GM12801 (cell line): ENCODE results near the gene OR2B2.

Source experiments
- TF ChIP-seq, protein P1 (sequence below): IDR thresholded peaks from one replicate; pipeline ENCODE4 v1.5.1; 2011; ENCODE audit warnings: control low read depth; ENCODE audit not compliant: insufficient read length; ENCODE audit errors: extremely low read depth

The OR2B2 gene

DNA sequence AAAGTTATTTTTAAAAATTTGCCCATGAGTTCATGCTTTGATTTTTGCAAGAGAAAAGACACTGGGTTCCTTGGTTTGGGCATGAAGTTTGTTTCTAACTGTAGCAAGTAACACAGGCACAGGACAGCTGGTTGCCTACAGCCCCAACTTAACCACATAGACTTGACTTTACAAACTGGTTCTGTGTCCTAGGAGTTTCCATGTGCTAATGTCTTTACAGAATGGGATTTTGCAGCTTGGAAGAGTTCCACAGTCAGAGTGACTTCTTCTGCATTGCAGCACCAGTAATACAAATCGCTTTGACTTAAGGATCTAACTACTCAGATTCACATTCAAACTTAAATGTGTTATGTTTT lies 44.3 kb downstream of the OR2B2 start:
- TF ChIP-seq, protein P1, sequence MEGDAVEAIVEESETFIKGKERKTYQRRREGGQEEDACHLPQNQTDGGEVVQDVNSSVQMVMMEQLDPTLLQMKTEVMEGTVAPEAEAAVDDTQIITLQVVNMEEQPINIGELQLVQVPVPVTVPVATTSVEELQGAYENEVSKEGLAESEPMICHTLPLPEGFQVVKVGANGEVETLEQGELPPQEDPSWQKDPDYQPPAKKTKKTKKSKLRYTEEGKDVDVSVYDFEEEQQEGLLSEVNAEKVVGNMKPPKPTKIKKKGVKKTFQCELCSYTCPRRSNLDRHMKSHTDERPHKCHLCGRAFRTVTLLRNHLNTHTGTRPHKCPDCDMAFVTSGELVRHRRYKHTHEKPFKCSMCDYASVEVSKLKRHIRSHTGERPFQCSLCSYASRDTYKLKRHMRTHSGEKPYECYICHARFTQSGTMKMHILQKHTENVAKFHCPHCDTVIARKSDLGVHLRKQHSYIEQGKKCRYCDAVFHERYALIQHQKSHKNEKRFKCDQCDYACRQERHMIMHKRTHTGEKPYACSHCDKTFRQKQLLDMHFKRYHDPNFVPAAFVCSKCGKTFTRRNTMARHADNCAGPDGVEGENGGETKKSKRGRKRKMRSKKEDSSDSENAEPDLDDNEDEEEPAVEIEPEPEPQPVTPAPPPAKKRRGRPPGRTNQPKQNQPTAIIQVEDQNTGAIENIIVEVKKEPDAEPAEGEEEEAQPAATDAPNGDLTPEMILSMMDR = no peak

DNA sequence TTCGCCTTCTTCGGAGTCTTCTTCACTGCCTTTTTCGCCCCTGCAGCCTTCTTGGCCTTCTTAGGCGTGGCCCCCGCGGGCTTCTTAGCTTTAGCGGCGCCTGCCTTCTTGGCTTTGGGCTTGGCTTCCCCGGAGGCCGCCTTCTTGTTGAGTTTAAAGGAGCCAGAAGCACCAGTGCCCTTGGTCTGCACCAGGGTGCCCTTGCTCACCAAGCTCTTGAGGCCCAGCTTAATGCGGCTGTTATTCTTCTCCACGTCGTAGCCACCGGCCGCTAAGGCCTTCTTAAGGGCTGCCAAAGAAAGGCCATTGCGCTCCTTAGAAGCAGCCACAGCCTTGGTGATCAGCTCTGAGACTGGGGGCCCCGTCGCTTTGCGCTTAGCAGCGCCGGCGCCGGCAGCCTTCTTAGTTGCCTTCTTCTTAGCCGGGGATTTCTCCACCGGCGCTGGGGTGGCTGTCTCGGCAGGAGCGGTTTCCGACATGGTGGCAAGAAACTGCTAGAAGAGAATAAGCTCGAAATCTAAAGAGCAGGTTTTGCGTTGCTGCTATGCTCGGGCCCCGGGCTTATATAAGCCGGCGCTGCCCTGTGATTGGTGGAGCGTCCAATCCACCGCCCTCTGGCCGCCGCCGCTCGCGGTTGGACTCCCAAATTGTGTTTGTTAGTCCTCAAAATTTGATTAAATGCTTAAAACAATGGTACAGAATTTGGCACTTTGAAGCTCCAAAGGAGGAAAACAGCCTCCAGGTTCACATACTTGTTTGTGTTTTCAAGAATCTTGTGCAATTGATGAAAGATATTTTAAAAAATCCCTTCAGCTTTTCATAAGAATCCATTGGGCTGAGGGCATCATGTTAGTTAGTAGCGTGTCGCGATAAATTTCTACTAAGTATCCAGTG lies 44.9 kb downstream of the OR2B2 start:
- TF ChIP-seq, protein P1 = no peak

DNA sequence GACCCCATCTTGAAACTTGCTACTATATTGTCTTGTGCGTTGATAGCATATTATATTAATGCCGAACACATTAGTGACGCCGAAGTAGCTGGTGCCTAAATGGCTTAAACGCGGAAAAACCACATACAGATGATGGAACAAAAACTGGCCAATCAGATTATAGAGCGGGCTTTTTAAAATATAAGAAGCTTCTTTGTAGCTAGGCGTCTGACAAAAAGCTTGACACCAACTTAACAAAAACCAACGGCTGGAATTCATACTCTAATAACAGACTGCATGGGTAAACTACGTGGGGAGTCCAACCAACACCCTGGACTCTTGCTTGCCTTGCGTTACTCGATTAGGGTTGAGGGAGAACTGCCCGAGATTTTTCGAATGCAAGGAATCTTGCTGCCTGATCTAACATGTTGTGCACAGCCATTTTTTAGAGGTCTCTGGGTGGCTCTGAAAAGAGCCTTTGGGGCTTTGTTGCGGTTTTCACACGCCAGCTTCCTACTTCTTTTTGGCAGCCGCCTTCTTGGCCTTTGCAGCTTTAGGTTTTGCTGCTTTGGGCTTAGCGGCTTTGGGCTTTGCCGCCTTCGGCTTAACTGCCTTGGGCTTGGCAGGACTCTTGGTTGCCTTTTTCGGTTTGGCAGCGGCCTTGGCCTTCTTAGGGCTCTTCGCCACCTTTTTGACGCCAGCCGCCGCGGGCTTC lies 45.7 kb downstream of the OR2B2 start:
- TF ChIP-seq, protein P1 = no peak

DNA sequence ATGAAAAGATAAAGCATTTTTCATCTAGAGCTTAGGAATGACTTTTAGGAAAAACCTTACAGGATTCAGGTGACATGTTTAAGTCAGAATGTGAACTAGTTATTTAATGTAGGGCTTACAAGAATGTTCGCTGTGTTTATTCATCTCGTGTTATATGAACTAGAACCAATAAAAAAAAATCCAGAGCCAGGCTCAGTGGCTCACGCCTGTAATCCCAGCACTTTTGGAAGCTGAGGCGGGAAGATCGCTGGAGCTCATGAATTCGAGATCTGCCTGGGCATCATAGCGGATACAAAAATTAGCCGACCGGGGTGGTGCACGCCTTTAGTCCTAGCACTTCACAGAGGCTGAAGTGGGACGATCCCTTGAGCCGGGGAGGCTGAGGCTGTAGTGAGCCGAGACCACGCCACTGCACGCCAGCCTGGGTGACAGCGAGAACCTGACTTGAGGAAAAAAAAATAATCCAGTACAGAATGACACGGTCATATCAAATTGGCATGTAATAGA lies 46.3 kb downstream of the OR2B2 start:
- TF ChIP-seq, protein P1 = no peak

DNA sequence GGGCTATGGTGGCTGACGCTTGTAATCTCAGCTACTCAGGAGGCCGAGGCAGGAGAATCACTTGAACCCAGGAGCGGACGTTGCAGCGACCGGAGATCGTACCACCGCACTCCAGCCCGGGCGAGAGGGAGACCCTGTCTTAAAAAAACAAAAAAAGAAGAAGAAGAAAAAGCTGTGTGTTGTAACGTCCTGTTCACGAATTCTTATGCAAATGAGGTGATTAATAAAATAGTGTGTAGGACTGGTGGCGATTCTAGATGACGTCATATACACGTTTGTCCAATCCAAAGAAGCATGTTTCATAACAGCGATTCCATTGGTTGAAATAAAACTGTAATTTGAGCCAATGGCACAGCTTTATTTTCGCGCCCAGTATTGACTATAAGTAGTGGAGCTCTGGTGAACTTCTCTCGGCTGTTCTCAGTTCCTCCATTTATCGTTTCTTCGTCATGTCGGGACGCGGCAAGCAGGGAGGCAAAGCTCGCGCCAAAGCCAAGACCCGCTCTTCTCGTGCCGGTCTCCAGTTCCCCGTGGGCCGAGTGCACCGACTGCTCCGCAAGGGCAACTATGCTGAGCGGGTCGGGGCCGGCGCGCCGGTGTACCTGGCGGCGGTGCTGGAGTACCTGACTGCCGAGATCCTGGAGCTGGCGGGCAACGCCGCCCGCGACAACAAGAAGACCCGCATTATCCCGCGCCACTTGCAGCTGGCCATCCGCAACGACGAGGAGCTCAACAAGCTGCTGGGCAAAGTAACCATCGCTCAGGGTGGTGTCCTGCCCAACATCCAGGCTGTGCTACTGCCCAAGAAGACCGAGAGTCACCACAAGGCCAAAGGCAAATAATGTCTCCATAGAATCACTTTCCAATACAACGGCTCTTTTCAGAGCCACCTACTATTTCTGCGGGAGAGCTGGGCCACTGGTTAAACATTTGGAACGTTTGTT lies 47.0 kb downstream of the OR2B2 start:
- TF ChIP-seq, protein P1 = no peak

DNA sequence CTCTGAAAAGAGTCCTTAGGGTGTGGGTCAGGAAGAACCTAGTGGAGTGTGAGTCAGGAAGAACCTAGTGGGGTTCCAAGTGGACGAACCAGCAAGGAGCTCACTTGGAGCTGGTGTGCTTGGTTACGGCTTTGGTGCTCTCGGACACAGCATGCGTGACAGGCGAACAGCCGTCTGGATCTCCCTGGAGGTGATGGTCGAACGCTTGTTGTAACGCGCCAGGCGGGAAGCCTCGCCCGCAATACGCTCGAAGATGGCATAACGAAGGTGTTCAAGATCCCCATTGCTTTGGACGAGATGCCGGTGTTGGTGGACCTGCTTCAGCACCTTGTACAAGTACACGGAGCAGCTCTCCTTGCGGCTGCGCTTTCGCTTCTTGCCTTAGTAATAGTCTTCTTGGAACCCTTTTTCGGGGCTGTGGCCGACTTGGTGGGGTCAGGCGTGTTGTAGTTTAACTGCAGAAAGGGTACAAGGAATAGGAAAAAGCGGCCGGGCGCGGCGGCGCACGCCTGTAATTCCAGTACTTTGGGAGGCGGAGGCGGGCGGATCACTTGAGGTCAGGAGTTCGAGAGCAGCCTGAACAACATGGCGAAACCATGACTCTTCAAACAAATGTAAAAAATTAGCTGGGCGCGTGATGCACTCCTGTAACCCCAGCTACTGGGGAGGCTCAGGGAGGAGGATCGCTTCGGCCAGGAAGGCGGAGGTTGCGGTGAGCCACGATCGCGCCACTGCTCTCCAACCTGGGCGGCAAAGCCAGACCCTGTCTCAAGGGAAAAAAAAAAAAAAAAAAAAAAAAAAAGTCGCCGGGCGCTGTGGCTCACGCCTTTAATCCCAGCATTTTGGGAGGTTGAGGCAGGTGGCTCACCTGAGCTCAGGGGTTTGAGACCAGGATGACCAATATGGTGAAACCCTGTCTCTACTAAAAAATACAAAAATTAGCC lies 48.0 kb downstream of the OR2B2 start:
- TF ChIP-seq, protein P1 = no peak
